Duodenal mucosa (tissue), 2 donors: ENCODE measurements around the gene CCR7.
"Not testable (repeated sequence)": the region's sequence is repeated elsewhere in the genome, so short reads cannot be mapped to it uniquely, and the experiment has no call there.

Experiments used
- H3K27ac ChIP-seq: one replicate; pipeline ENCODE4 v1.7.0; 2013; ENCODE audit warnings: low read depth, low read length
- H3K27me3 ChIP-seq, 2 donors: one replicate each; pipeline ENCODE4 v1.7.0; 2013; ENCODE audit warnings: low read length in 2 of 2, control low read depth in 1 of 2; ENCODE audit not compliant: insufficient read depth in 2 of 2, control insufficient read depth in 1 of 2
- H3K36me3 ChIP-seq, 2 donors: one replicate each; pipeline ENCODE4 v1.7.0; 2013; ENCODE audit warnings: low read length in 2 of 2, control low read depth in 1 of 2; ENCODE audit not compliant: insufficient read depth in 2 of 2, control insufficient read depth in 1 of 2
- H3K4me1 ChIP-seq, 2 donors: one replicate each; pipeline ENCODE4 v1.7.0; 2013; ENCODE audit warnings: low read length in 2 of 2, control low read depth in 1 of 2; ENCODE audit not compliant: insufficient read depth in 2 of 2, control insufficient read depth in 1 of 2
- H3K4me3 ChIP-seq, 2 donors: one replicate each; pipeline ENCODE4 v1.7.0; 2013; ENCODE audit warnings: low read length in 2 of 2, low read depth in 1 of 2
- H3K9ac ChIP-seq, 2 donors: one replicate each; pipeline ENCODE4 v1.7.0; 2013; ENCODE audit warnings: low read length in 2 of 2, low read depth in 1 of 2
- H3K9me3 ChIP-seq, 2 donors: one replicate each; pipeline ENCODE4 v1.7.0; 2013; ENCODE audit warnings: low read length in 2 of 2, control low read depth in 1 of 2; ENCODE audit not compliant: control insufficient read depth in 1 of 2

CCR7 gene

DNA sequence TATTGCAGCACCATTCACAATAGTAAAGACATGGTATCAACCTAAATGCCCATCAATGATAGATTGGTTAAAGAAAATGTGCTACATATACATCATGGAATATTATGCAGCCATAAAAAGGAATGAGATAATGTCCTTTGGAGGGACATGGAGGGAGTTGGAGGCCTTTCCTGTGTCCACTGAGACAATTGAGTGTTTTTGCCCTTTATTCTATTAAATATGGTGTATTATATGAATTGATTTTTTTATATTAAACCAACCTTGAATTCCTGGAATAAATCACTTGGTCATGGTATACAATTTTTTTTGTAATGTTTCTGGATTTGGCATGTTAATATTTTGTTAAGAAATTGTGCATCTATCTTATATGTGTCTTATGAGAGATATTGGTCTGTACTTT, 9.0 kb upstream of the CCR7 start:
- no peaks in the 10 kb centered on the region for H3K27me3 ChIP-seq
- H3K4me1 ChIP-seq: no peaks in the 10 kb centered on the region
- H3K9ac ChIP-seq: no peak overlapping the region
- H3K27ac ChIP-seq: no peak overlapping the region
- peaks cover 0 to 6% of the 10 kb centered on the region in 2 donors for H3K9me3 ChIP-seq
- no peak overlapping the region for H3K4me3 ChIP-seq
- H3K36me3 ChIP-seq: no peaks in the 10 kb centered on the region

DNA sequence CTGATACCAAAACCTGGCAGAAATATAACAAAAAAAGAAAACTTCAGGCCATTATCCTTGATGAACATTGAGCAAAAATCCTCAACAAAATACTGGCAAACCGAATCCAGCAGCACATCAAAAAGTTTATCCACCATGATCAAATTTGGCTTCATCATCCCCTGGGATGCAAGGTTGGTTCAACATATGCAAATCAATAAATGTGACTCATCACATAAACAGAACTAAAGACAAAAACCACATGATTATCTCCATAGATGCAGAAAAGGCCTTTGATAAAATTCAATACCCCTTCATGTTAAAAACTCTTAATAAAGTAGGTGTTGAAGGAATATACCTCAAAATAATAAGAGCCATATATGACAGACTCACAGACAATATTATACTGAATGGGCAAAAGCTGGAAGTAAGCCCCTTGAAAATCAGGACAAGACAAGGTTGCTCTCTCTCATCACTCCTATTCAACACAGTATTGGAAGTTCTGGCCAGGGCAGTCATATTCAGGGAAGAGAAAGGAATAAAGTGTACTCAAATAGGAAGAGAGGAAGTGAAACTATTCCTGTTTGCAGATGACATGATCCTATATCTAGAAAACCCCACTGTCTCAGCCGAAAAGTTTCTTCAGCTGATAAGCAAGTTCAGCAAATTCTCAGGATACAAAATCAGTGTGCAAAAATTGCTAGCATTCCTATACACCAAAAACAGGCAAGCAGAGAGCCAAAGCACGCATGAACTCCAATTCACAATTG, 7.1 kb upstream of the CCR7 start:
- not testable (repeated sequence) for H3K36me3 ChIP-seq, H3K9ac ChIP-seq, H3K4me3 ChIP-seq, H3K9me3 ChIP-seq, H3K27ac ChIP-seq, H3K27me3 ChIP-seq, H3K4me1 ChIP-seq

DNA sequence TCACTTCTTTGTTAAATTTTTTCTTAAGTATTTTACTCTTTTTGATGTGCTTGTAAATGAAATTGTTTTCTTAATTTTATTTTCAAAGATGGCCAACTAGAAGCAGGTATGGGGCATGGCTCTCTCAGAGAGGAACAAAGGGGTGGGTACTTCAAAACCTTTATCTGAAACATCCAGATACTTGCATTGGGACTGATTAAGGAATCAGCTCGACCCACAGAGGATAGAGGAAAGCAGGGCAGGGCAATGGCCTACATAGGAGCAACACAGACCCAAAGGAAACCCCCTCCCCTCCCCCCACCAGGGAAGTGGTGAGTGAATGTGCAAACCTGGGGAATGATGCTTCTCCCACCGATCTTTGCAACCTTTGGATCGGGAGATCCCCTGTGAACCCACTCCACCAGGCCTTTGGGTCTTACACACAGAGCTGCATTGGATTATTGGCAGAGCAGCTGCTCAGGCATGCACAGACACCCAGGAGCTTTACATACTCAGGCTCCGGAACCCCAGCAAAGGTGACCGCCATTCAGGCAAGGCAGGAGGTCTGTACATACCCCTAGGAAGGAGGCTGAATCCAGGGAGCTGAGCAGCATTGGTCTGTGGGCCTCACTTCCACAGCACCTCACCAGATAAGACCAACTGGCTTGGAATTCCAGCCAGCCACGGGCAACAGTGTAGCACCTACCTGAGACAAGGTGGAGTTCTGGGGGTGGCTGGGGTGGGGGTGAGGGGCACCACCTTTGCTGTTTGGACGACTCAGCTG, 3.0 kb upstream of the CCR7 start:
- H3K4me1 ChIP-seq: no peaks in the 10 kb centered on the region
- H3K9me3 ChIP-seq: no peaks in the 10 kb centered on the region
- H3K27me3 ChIP-seq: peaks cover 0 to 11% of the 10 kb centered on the region in 2 donors
- H3K4me3 ChIP-seq: no peak overlapping the region
- H3K9ac ChIP-seq: no peak overlapping the region
- no peak overlapping the region for H3K27ac ChIP-seq
- no peaks in the 10 kb centered on the region for H3K36me3 ChIP-seq

DNA sequence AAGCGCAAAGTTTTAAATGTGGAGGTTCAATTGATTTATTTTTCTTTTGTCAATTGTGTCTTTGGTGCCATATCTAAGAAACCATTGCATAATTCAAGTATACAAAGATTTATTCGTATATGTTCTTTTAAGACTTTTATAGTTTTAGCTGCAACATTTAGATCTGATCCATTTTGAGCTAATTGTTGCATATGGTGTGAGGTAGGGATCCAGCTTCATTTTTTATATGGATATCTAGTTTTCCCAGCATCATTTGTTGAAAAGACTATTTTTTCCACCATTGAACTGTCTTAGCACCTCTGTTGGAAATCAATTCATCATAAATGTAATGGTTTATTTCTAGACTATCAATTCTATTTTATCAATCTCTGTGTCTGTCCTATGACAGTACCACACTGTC, 2.1 kb upstream of the CCR7 start:
- Histone ChIP-seq H3K4me3 (no peak overlapping the region), H3K27me3 (peaks cover 5 to 15% of the 10 kb centered on the region in 2 donors)

DNA sequence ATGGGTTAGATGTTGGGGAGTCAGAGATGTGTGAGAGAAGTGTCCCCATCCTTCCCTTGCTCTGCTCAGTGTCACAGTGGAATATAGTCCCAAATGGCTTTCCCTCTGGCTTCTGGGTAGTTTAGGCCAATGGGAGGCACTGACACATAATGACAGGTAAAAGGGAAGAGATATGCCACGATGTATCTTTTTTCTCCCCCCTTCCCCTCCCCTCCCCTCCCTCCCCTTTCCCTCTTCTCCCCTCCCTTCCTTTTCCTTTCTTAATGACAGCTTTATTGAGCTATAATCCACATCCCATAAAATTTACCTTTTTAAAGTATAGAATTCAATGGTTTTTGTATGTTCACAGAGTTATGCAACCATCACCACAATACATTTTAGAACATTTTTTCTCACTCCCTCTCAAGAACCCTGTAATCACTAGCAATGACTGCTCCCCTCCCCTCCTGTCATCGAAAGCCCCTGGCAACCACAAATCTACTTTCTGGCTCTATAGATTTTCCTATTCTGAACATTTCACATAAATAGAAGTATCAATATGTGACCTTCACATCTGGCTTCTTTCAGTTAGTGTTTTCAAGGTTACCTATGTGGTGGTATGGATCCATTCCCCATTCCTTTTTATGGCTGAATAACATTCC, 617 bp upstream of the CCR7 start:
- H3K27ac ChIP-seq: no peak overlapping the region
- H3K27me3 ChIP-seq: peaks cover 5 to 15% of the 10 kb centered on the region in 2 donors

More for the DNA sequence above, 2.1 kb upstream of the CCR7 start:
- H3K27ac ChIP-seq: no peak overlapping the region
- H3K9ac ChIP-seq: no peak overlapping the region
- H3K4me1 ChIP-seq: no peaks in the 10 kb centered on the region
- no peaks in the 10 kb centered on the region for H3K36me3 ChIP-seq
- no peaks in the 10 kb centered on the region for H3K9me3 ChIP-seq

DNA sequence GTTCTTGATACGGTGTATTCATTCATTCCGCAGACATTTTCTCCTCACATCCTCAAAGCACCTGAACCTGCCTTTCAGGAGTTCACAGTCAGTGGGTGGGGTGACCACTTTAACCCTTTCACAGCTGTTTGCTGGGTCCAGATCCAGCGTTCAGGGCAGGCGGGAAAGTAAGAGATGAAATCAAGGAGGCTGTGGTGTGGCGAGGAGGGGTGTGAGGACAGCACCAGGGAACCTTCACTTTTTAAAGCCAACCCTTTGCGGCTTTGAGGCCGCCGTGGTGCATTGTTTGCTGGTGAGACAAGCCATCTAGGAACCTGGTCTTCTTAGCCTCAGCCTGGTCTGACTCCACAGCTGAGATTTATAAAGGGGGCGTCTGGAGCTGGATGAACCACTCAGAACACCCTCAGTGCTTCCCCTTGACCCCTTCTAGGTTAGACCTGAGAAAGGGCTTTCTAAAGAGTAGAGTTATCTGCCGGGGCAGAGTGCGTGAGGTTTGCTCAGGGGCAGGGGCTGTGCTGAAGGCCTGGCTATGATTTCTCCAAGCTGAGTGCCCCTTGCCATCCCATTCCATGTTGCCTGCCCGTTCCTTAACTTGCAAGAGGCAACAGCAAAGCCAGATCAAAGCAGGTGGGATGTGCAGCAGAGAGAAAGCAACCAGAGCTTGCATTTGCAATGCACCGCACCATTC, 933 bp downstream of the CCR7 start:
- Histone ChIP-seq H3K4me3 (no peak overlapping the region), H3K9me3 (no peaks in the 10 kb centered on the region), H3K27me3 (peaks cover 5 to 15% of the 10 kb centered on the region in 2 donors), H3K9ac (no peak overlapping the region), H3K27ac (no peak overlapping the region), H3K4me1 (peaks cover 14 to 18% of the 10 kb centered on the region in 2 donors), H3K36me3 (no peaks in the 10 kb centered on the region)

More for the DNA sequence above, 617 bp upstream of the CCR7 start:
- H3K36me3 ChIP-seq: no peaks in the 10 kb centered on the region
- H3K4me3 ChIP-seq: no peak overlapping the region
- no peak overlapping the region for H3K9ac ChIP-seq
- H3K4me1 ChIP-seq: peaks cover 0 to 5% of the 10 kb centered on the region in 2 donors
- H3K9me3 ChIP-seq: no peaks in the 10 kb centered on the region

DNA sequence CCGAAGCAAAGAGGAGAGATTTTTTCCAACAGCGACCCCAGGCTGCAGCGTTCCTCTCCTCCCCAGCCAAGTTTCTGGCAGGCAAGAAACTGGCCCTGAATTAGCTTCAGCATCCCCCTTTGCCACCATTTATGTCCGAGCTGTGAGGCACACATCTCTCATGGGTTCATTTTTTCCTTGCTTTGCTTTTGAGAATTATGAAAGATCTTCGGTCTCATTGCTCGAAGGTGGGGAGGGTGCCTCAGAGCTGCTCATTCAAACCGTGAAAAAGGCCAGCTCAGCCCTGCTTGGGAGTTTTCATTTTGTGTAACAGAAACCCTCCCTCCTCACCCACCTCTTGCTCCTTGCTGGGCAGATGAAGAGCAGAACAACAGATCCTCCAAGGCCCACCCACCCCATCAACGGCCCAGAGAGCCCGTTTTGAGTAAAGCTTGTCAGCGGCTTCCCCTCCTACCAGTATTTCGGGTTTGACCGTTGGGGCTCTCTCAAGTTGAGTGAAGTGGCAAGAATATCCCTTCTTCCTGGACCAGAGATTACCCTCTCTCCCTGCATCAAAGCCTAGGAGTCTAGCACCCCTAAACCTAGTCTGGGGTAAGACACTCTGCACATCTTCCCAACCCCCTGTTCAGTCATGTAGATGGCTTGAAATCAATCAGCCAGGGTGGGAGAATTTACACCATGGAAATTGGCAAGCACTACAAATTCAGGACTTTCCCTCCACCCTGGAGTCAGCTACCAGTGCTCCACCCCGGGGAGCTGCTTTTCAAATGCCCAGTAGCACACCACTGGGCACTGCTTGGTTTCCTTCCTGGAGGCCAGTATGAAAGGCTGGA, 1.8 kb downstream of the CCR7 start:
- H3K9ac ChIP-seq: no peak overlapping the region
- H3K4me1 ChIP-seq: peaks cover 14 to 18% of the 10 kb centered on the region in 2 donors
- no peaks in the 10 kb centered on the region for H3K36me3 ChIP-seq
- H3K9me3 ChIP-seq: no peaks in the 10 kb centered on the region
- no peak overlapping the region for H3K4me3 ChIP-seq
- H3K27ac ChIP-seq: no peak overlapping the region
- H3K27me3 ChIP-seq: peaks cover 5 to 15% of the 10 kb centered on the region in 2 donors

DNA sequence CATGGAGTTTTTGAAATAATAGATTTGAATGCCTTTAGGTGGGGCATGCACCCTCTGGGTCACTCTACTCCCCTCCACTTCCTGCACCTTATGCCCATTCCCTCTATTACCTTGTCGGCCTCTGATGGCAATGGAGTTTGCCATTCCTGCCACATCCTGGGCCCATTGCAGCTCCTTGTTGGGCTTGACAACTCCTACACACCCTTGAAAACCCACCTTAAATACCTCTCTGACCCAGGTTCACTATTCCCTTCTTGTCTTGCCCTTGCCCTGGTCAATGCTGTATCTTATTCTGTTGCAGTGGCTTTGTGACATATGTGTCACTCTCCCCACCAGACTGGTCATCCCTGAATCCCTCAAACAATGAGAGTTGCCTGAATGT, 2.4 kb downstream of the CCR7 start:
- no peaks in the 10 kb centered on the region for H3K36me3 ChIP-seq
- peaks cover 14 to 19% of the 10 kb centered on the region in 2 donors for H3K4me1 ChIP-seq
- H3K9ac ChIP-seq: no peak overlapping the region
- H3K4me3 ChIP-seq: no peak overlapping the region
- no peak overlapping the region for H3K27ac ChIP-seq
- peaks cover 5 to 15% of the 10 kb centered on the region in 2 donors for H3K27me3 ChIP-seq
- no peaks in the 10 kb centered on the region for H3K9me3 ChIP-seq

DNA sequence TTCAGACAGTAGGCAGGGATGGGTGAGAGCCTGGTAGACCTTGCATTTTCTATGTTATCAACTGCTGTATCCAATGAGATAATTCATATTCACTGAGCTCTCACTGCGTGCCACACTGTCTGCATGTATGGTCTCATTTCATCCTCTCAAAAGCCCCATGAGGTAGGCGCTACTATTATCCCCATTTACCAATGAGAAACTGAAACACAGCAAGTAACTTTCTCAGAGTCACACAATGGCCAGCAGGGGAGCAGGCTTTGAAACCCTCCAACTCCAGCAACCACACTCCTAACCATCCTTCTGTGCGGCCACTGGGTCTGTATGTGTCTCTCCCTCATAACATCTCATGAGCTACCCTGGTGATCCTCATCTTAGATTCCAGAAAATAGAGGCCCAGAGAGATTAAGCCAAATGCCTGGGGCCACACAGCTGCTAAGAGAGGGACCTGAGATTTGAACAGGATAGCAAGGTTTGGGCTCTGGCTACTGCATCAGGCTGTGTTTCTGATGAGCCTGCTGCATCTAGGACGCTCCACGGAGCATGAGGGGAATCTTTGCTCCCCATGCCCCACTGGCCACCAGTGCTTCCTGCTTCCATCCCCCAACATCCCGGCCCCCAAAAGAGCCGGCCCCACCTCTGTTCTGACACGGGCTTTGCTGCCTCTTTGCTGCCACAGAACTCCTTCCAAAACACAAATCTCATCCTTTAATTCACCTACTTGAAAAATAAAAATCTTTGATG, 3.2 kb downstream of the CCR7 start:
- no peaks in the 10 kb centered on the region for H3K9me3 ChIP-seq
- no peak overlapping the region for H3K4me3 ChIP-seq
- H3K27me3 ChIP-seq: peaks cover 5 to 15% of the 10 kb centered on the region in 2 donors
- no peak overlapping the region for H3K27ac ChIP-seq
- H3K36me3 ChIP-seq: no peaks in the 10 kb centered on the region
- H3K4me1 ChIP-seq: peaks cover 14 to 26% of the 10 kb centered on the region in 2 donors
- no peak overlapping the region for H3K9ac ChIP-seq
